DND-41 (cell line): ENCODE results near the gene DLST.

Experiments
- ATAC-seq: fragments of 200-7000 bp; cut with Tn5 transposase; 3 replicates; pipeline ENCODE4 v1.9.1; 2021; ENCODE audit warnings: low read depth; ENCODE audit not compliant: insufficient read depth
- DNase-seq: peaks from one replicate; pipeline ENCODE4 v3.0.0-alpha.2; 2020
- H2AFZ ChIP-seq: 2 replicates; pipeline ENCODE4 v1.6.0; 2012; ENCODE audit warnings: low read depth, low read length
- H3K27ac ChIP-seq: 2 replicates; pipeline ENCODE4 v1.5.1; 2012; ENCODE audit warnings: low read length, inconsistent platforms
- H3K27me3 ChIP-seq: fragments of 200-600 bp; sonication (generic); 2 replicates; pipeline ENCODE4 v1.6.0; 2012; ENCODE audit warnings: low read length, mild to moderate bottlenecking, inconsistent platforms; ENCODE audit not compliant: insufficient read depth, poor library complexity
- H3K36me3 ChIP-seq: 2 replicates; pipeline ENCODE4 v1.5.1; 2012; ENCODE audit warnings: low read length, inconsistent platforms; ENCODE audit not compliant: insufficient read depth
- H3K4me1 ChIP-seq: 2 replicates; pipeline ENCODE4 v1.5.1; 2012; ENCODE audit warnings: mild to moderate bottlenecking, low read length; ENCODE audit not compliant: insufficient read depth
- H3K4me2 ChIP-seq: 2 replicates; pipeline ENCODE4 v1.6.0; 2012; ENCODE audit warnings: mild to moderate bottlenecking, moderate library complexity, low read length, inconsistent platforms; ENCODE audit not compliant: insufficient read depth
- H3K4me3 ChIP-seq, 2 experiments: fragments of 200-600 bp in 1 of 2; shearing (Covaris generic) in 1 of 2; 2 replicates each; pipeline ENCODE4 v1.5.1; 2012 to 2016; ENCODE audit warnings: inconsistent platforms in 2 of 2, low read length in 2 of 2, mild to moderate bottlenecking in 2 of 2, low read depth in 1 of 2, moderate library complexity in 1 of 2
- H3K79me2 ChIP-seq: 2 replicates; pipeline ENCODE4 v1.6.0; 2012; ENCODE audit warnings: low read length, inconsistent platforms; ENCODE audit not compliant: insufficient read depth
- H3K9ac ChIP-seq: 2 replicates; pipeline ENCODE4 v1.6.0; 2012; ENCODE audit warnings: low read depth, mild to moderate bottlenecking, inconsistent platforms, low read length, moderate library complexity
- H3K9me3 ChIP-seq: 2 replicates; pipeline ENCODE4 v1.5.1; 2012; ENCODE audit warnings: low read length, moderate library complexity, mild to moderate bottlenecking, inconsistent platforms; ENCODE audit not compliant: insufficient read depth, severe bottlenecking
- H4K20me1 ChIP-seq: 2 replicates; pipeline ENCODE4 v1.6.0; 2012; ENCODE audit warnings: low read length; ENCODE audit not compliant: insufficient read depth
- EZH2 ChIP-seq: IDR thresholded peaks from 3 replicates; pipeline ENCODE4 v1.6.1; 2012; ENCODE audit warnings: borderline replicate concordance, low read depth, mild to moderate bottlenecking, moderate library complexity, low read length, inconsistent platforms; ENCODE audit not compliant: severe bottlenecking
- TF ChIP-seq, protein P1 (sequence below): IDR thresholded peaks from 2 replicates; pipeline ENCODE4 v1.5.1; 2012; ENCODE audit warnings: borderline replicate concordance, low read length, moderate library complexity, mild to moderate bottlenecking; ENCODE audit not compliant: poor library complexity, severe bottlenecking; ENCODE audit errors: extremely low read depth

Gene DLST

GRCh38 chr14:74948228-74949175 is 66.8 kb downstream of the DLST start:
- Histone ChIP-seq H3K27me3 (no peaks in the 10 kb centered on the region), H3K9ac (no peak overlapping the region), H3K9me3 (no peaks in the 10 kb centered on the region), H3K79me2 (no peaks in the 10 kb centered on the region), H3K36me3 (no peaks in the 10 kb centered on the region), H3K27ac (no peak overlapping the region), H4K20me1 (no peaks in the 10 kb centered on the region), H3K4me2 (no peak overlapping the region), H2AFZ (no peak overlapping the region), H3K4me3 (no peak overlapping the region), H3K4me1 (no peaks in the 10 kb centered on the region)
- TF ChIP-seq, protein P1, sequence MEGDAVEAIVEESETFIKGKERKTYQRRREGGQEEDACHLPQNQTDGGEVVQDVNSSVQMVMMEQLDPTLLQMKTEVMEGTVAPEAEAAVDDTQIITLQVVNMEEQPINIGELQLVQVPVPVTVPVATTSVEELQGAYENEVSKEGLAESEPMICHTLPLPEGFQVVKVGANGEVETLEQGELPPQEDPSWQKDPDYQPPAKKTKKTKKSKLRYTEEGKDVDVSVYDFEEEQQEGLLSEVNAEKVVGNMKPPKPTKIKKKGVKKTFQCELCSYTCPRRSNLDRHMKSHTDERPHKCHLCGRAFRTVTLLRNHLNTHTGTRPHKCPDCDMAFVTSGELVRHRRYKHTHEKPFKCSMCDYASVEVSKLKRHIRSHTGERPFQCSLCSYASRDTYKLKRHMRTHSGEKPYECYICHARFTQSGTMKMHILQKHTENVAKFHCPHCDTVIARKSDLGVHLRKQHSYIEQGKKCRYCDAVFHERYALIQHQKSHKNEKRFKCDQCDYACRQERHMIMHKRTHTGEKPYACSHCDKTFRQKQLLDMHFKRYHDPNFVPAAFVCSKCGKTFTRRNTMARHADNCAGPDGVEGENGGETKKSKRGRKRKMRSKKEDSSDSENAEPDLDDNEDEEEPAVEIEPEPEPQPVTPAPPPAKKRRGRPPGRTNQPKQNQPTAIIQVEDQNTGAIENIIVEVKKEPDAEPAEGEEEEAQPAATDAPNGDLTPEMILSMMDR: no peak
- no peak for TF ChIP-seq EZH2
- DNase-seq (no peak), ATAC-seq (no peak)

DNA sequence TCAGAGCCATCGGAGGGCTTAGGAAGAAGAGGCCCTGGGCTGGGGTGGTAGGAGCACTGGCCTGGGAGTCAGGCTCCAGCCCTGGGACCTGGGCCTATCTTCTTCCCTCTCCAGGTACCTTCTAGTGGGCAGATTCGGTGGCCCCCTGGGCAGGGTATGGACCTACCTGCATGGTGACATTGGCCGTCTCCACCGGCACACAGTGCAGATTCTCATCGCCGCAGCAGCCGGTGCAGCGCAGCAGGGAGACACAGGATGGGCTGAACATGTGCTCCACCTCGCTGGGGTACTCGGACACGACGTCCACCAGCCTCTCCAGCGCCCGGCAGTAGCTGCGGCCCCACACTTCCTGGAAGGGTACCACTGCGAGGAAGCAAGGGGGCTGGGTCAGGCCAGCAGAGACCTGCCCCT is 67.5 kb downstream of the DLST start:
- H3K36me3 ChIP-seq: no peaks in the 10 kb centered on the region
- no peak overlapping the region for H3K4me3 ChIP-seq
- H3K27ac ChIP-seq: no peak overlapping the region
- no peaks in the 10 kb centered on the region for H3K79me2 ChIP-seq
- H3K9me3 ChIP-seq: no peaks in the 10 kb centered on the region
- H3K4me1 ChIP-seq: no peaks in the 10 kb centered on the region
- no peaks in the 10 kb centered on the region for H3K27me3 ChIP-seq
- H2AFZ ChIP-seq: no peak overlapping the region
- no peak for DNase-seq
- H3K9ac ChIP-seq: no peak overlapping the region
- no peak for ATAC-seq
- TF ChIP-seq EZH2: no peak
- TF ChIP-seq, protein P1: no peak
- no peaks in the 10 kb centered on the region for H4K20me1 ChIP-seq
- no peak overlapping the region for H3K4me2 ChIP-seq

DNA sequence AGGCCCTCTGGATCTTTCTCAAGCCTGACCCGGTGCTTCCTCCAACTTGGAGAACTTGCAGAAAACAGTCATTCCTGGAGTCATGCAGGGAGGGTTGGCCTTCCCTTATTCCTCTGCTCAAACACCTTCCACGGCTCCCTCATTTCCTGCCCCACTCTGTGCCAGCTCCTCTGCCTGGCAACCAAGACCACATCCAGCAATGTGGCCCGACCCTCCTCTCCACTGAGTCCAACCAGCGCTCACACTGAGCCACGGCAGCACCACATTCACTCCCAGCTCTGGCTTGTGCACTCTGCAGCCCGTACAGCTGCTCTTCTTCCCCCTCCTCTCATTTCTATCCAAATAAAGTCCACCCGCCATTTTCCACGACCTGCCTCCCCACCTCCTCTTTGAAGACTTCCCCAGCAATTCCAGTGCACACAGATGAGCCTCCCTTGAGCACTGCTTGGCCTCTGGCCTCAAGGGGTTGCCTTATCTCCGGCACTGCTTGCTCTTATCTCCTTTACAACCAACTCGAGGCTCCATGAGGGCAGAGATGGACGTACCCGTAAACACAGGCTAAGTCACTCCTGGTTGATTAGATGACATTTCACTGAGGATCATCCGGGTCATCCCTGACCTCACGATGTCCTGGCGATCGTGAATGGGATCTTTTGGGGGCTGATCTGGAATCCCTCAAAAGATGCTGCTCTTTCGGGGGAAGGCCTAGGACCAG is 68.3 kb downstream of the DLST start:
- Histone ChIP-seq H3K4me3 (no peak overlapping the region), H3K27ac (no peak overlapping the region), H2AFZ (no peak overlapping the region), H3K9ac (no peak overlapping the region), H3K79me2 (no peaks in the 10 kb centered on the region), H3K36me3 (no peaks in the 10 kb centered on the region), H3K4me1 (no peaks in the 10 kb centered on the region), H3K27me3 (no peaks in the 10 kb centered on the region), H3K4me2 (no peak overlapping the region), H4K20me1 (no peaks in the 10 kb centered on the region), H3K9me3 (no peaks in the 10 kb centered on the region)
- no peak for ATAC-seq
- TF ChIP-seq, protein P1: no peak
- TF ChIP-seq EZH2: no peak
- no peak for DNase-seq
